ENCODE results near the gene ADGRA3.

Gene ADGRA3

DNA sequence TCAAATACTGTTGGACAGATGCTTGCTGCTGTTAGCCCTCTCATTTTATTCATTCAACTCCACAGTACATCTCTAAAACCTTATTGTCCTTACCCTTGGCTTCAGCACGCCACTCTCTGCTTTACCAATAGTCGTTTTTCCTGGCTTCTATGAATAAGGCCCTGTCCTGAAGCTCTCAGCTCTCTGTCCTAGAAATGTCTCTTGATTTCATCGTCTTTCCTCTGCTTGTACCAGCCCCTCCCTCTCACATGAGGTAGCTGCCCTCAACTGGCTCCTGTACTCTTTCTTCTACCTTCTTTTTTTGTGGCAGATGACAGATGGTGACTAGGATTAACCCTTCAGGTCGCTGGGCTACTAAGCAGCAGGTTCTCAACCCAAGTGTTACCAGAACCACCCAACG is 11.4 kb downstream of the ADGRA3 start:
- TF ChIP-seq, protein P1, sequence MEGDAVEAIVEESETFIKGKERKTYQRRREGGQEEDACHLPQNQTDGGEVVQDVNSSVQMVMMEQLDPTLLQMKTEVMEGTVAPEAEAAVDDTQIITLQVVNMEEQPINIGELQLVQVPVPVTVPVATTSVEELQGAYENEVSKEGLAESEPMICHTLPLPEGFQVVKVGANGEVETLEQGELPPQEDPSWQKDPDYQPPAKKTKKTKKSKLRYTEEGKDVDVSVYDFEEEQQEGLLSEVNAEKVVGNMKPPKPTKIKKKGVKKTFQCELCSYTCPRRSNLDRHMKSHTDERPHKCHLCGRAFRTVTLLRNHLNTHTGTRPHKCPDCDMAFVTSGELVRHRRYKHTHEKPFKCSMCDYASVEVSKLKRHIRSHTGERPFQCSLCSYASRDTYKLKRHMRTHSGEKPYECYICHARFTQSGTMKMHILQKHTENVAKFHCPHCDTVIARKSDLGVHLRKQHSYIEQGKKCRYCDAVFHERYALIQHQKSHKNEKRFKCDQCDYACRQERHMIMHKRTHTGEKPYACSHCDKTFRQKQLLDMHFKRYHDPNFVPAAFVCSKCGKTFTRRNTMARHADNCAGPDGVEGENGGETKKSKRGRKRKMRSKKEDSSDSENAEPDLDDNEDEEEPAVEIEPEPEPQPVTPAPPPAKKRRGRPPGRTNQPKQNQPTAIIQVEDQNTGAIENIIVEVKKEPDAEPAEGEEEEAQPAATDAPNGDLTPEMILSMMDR (IDR thresholded peaks at IDR 0.05; ENCODE audit: insufficient read depth, low read length, poor library complexity, severe bottlenecking) = no peak
- no peak for TF ChIP-seq EZH2phosphoT487 (conservative IDR thresholded peaks at IDR 0.05; ENCODE audit: low read length)
- no peaks in the 10 kb centered on the region for H3K27me3 ChIP-seq (ENCODE audit: low read length)
- no peak overlapping the region for H2AFZ ChIP-seq (ENCODE audit: low read depth, low read length, severe bottlenecking)
- H3K9ac ChIP-seq (ENCODE audit: low read length) = no peak overlapping the region
- H3F3A ChIP-seq (ENCODE audit: insufficient read depth) = no peaks in the 10 kb centered on the region
- no peak overlapping the region for H3K4me2 ChIP-seq (ENCODE audit: low read depth, low read length, poor library complexity, severe bottlenecking)
- no peak overlapping the region for H3K27ac ChIP-seq (ENCODE audit: low read depth, low read length)
- no peaks in the 10 kb centered on the region for H3K36me3 ChIP-seq (ENCODE audit: low read length)
- H3K4me3 ChIP-seq (ENCODE audit: insufficient read depth, low read length, poor library complexity, severe bottlenecking) = no peak overlapping the region
- H3K9me3 ChIP-seq (ENCODE audit: insufficient read depth, low read length) = no peaks in the 10 kb centered on the region
- no peaks in the 10 kb centered on the region for H4K20me1 ChIP-seq (ENCODE audit: low read depth, low read length)
- no peaks in the 10 kb centered on the region for H3K79me2 ChIP-seq (ENCODE audit: insufficient read depth, low read length)
- H3K9me2 ChIP-seq (replicated peaks; ENCODE audit: insufficient read depth, low read length) = no peaks in the 10 kb centered on the region

DNA sequence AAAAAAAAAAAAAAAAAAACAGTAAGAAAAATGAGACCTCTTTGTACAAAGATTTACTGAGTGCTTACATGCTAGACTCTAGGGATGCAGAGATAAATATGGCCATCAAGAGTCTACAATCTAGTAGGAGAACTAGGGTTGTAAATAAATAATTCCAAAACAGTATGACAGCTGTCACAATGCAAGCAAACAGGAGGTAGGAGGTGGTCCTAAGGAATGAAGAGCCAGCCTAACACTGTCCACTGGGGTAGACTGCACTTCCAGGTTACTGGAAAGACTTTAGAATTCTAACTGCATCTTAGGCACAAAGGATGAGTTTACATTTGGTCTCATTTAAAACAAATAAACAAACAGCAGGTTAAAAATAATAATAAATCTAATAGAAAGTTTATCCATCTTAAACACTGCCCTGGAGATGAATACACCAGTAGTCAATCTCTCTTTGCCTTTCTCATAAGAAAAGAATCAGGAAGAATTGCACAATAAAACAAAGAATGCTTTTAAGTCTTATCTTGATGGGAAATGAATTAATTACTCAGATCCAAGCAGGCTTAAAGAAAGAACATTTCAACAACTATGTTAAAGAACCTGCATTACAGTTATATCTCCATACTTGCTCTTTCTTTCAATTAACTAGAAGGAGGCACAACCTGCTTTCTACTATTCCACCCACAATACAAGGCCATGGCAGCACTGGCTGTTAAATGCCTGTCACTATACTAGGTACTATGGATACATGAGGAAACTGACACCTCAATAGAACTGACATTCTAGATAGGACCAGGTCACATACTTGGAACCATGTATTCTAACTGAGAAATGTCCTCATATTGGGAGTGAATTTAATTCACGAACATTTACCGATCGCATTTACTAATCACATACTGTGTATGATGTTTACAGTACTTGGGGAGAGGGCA is 12.7 kb downstream of the ADGRA3 start:
- H2AFZ ChIP-seq (ENCODE audit: low read depth, low read length, severe bottlenecking) = no peak overlapping the region
- TF ChIP-seq EZH2phosphoT487 (conservative IDR thresholded peaks at IDR 0.05; ENCODE audit: low read length) = no peak
- TF ChIP-seq, protein P1 (IDR thresholded peaks at IDR 0.05; ENCODE audit: insufficient read depth, low read length, poor library complexity, severe bottlenecking) = no peak
- H3K36me3 ChIP-seq (ENCODE audit: low read length) = no peaks in the 10 kb centered on the region
- no peaks in the 10 kb centered on the region for H3F3A ChIP-seq (ENCODE audit: insufficient read depth)
- no peak overlapping the region for H3K9ac ChIP-seq (ENCODE audit: low read length)
- no peaks in the 10 kb centered on the region for H4K20me1 ChIP-seq (ENCODE audit: low read depth, low read length)
- no peak overlapping the region for H3K27ac ChIP-seq (ENCODE audit: low read depth, low read length)
- H3K79me2 ChIP-seq (ENCODE audit: insufficient read depth, low read length) = no peaks in the 10 kb centered on the region
- no peaks in the 10 kb centered on the region for H3K9me3 ChIP-seq (ENCODE audit: insufficient read depth, low read length)
- H3K4me3 ChIP-seq (ENCODE audit: insufficient read depth, low read length, poor library complexity, severe bottlenecking) = no peak overlapping the region
- H3K9me2 ChIP-seq (replicated peaks; ENCODE audit: insufficient read depth, low read length) = no peaks in the 10 kb centered on the region
- no peaks in the 10 kb centered on the region for H3K27me3 ChIP-seq (ENCODE audit: low read length)
- no peak overlapping the region for H3K4me2 ChIP-seq (ENCODE audit: low read depth, low read length, poor library complexity, severe bottlenecking)

DNA sequence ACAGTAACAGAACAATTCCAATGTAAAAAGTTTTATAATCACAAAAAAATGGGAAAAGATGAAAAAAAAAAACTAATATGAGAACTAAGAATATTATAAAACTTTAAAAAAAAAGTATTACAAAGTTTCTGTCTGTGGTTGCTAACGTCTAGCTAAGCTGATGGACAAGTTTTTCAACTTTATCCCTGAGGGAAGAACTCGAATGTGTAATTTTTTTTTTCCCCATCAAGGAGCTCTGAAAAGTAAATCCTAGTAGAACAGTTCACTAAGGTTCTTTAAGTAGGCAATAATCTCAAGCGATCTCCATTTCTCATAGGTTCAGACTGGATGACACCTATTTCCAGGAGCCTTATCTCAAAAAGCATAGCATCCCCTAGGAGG is 14.2 kb downstream of the ADGRA3 start:
- Histone ChIP-seq H3K27me3 (ENCODE audit: low read length) (no peaks in the 10 kb centered on the region), H3K9me3 (ENCODE audit: insufficient read depth, low read length) (no peaks in the 10 kb centered on the region), H3K79me2 (ENCODE audit: insufficient read depth, low read length) (no peaks in the 10 kb centered on the region), H3K27ac (ENCODE audit: low read depth, low read length) (no peak overlapping the region), H3K9me2 (replicated peaks; ENCODE audit: insufficient read depth, low read length) (no peaks in the 10 kb centered on the region), H2AFZ (ENCODE audit: low read depth, low read length, severe bottlenecking) (no peak overlapping the region), H3K9ac (ENCODE audit: low read length) (no peak overlapping the region), H3K36me3 (ENCODE audit: low read length) (no peaks in the 10 kb centered on the region), H3K4me2 (ENCODE audit: low read depth, low read length, poor library complexity, severe bottlenecking) (no peak overlapping the region), H3K4me3 (ENCODE audit: insufficient read depth, low read length, poor library complexity, severe bottlenecking) (no peak overlapping the region), H3F3A (ENCODE audit: insufficient read depth) (no peaks in the 10 kb centered on the region), H4K20me1 (ENCODE audit: low read depth, low read length) (no peaks in the 10 kb centered on the region)
- TF ChIP-seq EZH2phosphoT487 (conservative IDR thresholded peaks at IDR 0.05; ENCODE audit: low read length) = no peak
- TF ChIP-seq, protein P1 (IDR thresholded peaks at IDR 0.05; ENCODE audit: insufficient read depth, low read length, poor library complexity, severe bottlenecking) = no peak

All from SU-DHL-6 (cell line).